ENCODE measurements around the gene RNF180.

RNF180 gene

DNA sequence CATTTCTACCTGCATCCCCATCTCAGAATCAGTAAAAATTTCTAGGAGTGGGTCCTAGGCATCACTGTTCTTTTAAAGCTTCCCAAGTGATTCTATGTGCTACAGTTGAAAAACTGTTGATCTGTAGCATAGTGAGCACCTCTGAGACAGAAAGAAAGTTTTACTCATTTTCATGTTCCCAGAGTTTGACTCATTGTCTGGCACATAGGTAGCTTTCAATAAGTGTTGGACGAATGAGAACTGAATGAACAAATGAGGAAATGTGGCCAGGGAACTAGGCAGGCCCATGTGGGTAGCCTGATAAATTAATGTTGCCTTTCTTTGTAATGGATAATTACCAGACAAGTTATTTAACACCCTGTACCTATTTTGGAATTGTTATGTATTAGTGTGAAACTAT lies 33.8 kb downstream of the RNF180 start:
- no peak overlapping the region for H3K4me3 ChIP-seq (ENCODE audit: low read depth, low read length)
- no peak for DNase-seq (ENCODE audit: low read depth)
- TF ChIP-seq MYC (IDR thresholded peaks at IDR 0.05; ENCODE audit: low read depth, low read length): no peak
- TF ChIP-seq, protein P1, sequence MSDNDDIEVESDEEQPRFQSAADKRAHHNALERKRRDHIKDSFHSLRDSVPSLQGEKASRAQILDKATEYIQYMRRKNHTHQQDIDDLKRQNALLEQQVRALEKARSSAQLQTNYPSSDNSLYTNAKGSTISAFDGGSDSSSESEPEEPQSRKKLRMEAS (IDR thresholded peaks at IDR 0.05; ENCODE audit: low read depth, low read length): no peak

DNA sequence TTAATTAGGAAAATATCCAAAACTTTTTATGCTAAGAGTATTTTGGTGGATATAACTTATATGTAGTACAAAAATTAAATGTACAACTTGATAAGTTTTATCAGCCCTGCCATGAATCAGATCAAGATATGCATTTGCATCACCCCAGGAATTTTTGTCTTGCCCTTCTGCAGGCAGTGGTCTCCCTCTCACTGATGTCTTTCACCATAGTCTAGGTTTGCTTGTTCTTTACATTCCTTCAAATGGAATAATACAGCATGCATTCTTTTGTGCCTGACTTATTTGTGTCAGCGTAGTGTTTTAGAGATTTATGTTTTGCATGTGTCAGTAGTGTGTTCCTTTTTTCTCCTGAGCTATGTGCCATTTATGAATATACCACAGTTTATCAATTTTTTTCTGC lies 36.4 kb downstream of the RNF180 start:
- TF ChIP-seq POLR2A (IDR thresholded peaks at IDR 0.05; ENCODE audit: extremely low read depth, insufficient read length) (no peak), MYC (IDR thresholded peaks at IDR 0.05; ENCODE audit: low read depth, low read length) (no peak)
- TF ChIP-seq, protein P1 (IDR thresholded peaks at IDR 0.05; ENCODE audit: low read depth, low read length): no peak
- TF ChIP-seq, protein P2, sequence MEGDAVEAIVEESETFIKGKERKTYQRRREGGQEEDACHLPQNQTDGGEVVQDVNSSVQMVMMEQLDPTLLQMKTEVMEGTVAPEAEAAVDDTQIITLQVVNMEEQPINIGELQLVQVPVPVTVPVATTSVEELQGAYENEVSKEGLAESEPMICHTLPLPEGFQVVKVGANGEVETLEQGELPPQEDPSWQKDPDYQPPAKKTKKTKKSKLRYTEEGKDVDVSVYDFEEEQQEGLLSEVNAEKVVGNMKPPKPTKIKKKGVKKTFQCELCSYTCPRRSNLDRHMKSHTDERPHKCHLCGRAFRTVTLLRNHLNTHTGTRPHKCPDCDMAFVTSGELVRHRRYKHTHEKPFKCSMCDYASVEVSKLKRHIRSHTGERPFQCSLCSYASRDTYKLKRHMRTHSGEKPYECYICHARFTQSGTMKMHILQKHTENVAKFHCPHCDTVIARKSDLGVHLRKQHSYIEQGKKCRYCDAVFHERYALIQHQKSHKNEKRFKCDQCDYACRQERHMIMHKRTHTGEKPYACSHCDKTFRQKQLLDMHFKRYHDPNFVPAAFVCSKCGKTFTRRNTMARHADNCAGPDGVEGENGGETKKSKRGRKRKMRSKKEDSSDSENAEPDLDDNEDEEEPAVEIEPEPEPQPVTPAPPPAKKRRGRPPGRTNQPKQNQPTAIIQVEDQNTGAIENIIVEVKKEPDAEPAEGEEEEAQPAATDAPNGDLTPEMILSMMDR (IDR thresholded peaks at IDR 0.05; ENCODE audit: low read depth, low read length): no peak

DNA sequence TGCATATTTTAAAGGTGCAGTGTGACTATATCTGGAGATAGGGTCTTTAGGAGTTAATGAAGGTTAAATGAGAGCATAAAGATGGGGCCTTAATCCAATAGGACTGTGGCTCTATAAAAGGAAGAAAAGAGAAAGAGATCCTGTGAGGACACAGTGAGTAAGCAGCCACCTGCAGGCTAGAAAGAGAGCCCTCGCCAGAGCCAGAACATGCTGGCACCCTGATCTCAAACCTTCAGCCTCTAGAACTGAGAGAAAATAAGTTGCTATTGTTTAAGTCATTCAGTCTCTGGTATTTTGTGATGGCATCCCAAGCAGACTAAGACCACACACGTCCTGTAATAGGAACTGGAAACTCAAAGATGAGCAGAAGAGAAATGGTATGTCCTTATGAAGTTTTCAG lies 41.0 kb downstream of the RNF180 start:
- DNase-seq (ENCODE audit: low read depth): no peak
- TF ChIP-seq, protein P1 (IDR thresholded peaks at IDR 0.05; ENCODE audit: low read depth, low read length): no peak
- TF ChIP-seq, protein P2 (IDR thresholded peaks at IDR 0.05; ENCODE audit: low read depth, low read length): no peak
- no peak for TF ChIP-seq POLR2A (IDR thresholded peaks at IDR 0.05; ENCODE audit: extremely low read depth, insufficient read length)
- no peak for TF ChIP-seq MYC (IDR thresholded peaks at IDR 0.05; ENCODE audit: low read depth, low read length)
- no peak overlapping the region for H3K4me3 ChIP-seq (ENCODE audit: low read depth, low read length)

More for the DNA sequence above, 36.4 kb downstream of the RNF180 start:
- no peak for DNase-seq (ENCODE audit: low read depth)
- no peak overlapping the region for H3K4me3 ChIP-seq (ENCODE audit: low read depth, low read length)

DNA sequence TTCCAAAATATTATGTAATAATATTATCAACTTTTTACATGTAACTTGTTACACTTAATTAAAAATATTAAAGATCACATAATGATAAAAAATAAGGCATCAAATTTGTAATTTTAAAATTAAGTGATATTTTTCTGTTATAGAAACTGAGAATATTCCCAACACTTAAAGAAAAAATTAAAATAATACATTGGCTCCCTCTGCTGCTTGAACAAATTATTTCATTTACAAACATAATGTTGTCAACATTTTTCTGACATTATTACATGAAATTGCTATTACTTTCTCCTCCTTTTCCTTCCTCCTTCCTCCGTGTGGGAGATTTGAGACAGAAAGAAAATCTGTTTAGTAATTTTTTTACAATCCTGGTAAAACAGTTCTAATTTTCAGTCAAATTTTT lies 42.3 kb downstream of the RNF180 start:
- peak; percentile 6 for DNase-seq (ENCODE audit: low read depth)

DNA sequence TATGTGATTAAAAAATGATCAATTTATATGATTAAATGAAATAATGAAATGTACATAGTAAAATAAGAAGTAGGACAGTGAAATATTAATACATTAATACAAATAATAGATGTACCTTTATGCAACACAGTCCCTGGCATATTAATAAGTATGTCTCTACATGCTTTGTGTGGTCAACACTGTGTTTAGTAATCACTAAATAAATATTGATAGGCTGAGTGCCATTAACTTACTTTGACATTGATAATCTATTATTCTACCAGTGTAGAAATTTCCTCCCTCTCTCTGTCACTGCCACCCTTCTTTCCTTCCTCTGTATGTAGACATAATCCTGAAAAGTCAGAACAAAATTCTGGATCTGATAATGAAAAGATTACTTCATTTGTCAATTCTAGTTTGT lies 43.7 kb downstream of the RNF180 start:
- no peak for DNase-seq (ENCODE audit: low read depth)
- no peak overlapping the region for H3K4me3 ChIP-seq (ENCODE audit: low read depth, low read length)
- TF ChIP-seq POLR2A (IDR thresholded peaks at IDR 0.05; ENCODE audit: extremely low read depth, insufficient read length) (no peak), MYC (IDR thresholded peaks at IDR 0.05; ENCODE audit: low read depth, low read length) (no peak)
- TF ChIP-seq, protein P2 (IDR thresholded peaks at IDR 0.05; ENCODE audit: low read depth, low read length): no peak
- TF ChIP-seq, protein P1 (IDR thresholded peaks at IDR 0.05; ENCODE audit: low read depth, low read length): no peak

More for the DNA sequence above, 42.3 kb downstream of the RNF180 start:
- no peak overlapping the region for H3K4me3 ChIP-seq (ENCODE audit: low read depth, low read length)
- TF ChIP-seq MYC (IDR thresholded peaks at IDR 0.05; ENCODE audit: low read depth, low read length): no peak

DNA sequence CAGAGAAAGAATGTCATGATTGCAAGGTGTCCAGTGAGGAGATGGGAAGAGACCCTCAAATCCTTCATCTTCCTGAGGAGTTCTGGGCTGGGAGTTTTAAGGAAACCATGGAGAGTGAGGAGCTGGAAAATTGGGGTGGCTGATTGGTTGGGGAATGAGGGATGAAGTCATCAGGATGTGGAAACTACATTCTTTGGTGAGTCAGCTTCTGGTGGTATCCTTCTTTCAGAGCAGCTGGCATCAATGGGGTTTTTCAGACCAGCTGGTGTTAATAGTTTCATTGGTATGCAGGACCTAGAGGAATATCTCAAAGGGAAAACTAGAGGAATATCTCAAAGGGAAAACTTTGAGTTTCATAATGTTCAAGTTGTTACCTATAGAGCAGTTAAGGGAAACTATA lies 45.2 kb downstream of the RNF180 start:
- no peak overlapping the region for H3K4me3 ChIP-seq (ENCODE audit: low read depth, low read length)
- TF ChIP-seq, protein P2 (IDR thresholded peaks at IDR 0.05; ENCODE audit: low read depth, low read length): no peak
- TF ChIP-seq POLR2A (IDR thresholded peaks at IDR 0.05; ENCODE audit: extremely low read depth, insufficient read length) (no peak), MYC (IDR thresholded peaks at IDR 0.05; ENCODE audit: low read depth, low read length) (no peak)
- TF ChIP-seq, protein P1 (IDR thresholded peaks at IDR 0.05; ENCODE audit: low read depth, low read length): no peak
- no peak for DNase-seq (ENCODE audit: low read depth)

DNA sequence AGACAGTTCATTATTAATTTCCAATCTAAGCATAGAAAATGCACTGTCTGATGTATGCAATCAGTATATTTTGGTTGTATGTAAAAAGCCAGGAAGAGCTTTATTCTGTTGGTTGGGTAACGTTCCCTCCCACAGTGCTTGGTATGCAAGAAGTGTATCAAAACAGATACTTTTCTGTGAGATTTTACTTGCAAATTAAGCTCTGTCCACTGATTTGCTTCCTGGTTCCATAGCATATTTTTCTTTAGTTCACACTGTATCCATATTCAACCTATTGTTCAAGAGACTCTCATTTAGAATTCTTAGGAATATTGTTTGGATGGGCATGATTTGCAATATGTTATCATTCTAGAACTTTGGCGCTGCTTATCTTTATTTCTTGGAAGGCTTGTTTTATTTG lies 47.4 kb downstream of the RNF180 start:
- TF ChIP-seq, protein P2 (IDR thresholded peaks at IDR 0.05; ENCODE audit: low read depth, low read length): no peak
- TF ChIP-seq MYC (IDR thresholded peaks at IDR 0.05; ENCODE audit: low read depth, low read length) (no peak), POLR2A (IDR thresholded peaks at IDR 0.05; ENCODE audit: extremely low read depth, insufficient read length) (no peak)
- TF ChIP-seq, protein P1 (IDR thresholded peaks at IDR 0.05; ENCODE audit: low read depth, low read length): no peak
- no peak overlapping the region for H3K4me3 ChIP-seq (ENCODE audit: low read depth, low read length)
- DNase-seq (ENCODE audit: low read depth): no peak

Measured in NB4 (cell line).